ENCODE measurements around the gene GLRX5. TPM values are rescaled to one million over a fixed set of nuclear protein-coding genes. Genes with fewer than 3 reads are reported as not detected.

The GLRX5 gene
- 10 to 100 TPM in 3 of 4 donors, 1 to 10 TPM in 1; 5.9 to 40.3 (median 23.7) TPM for total RNA-seq

GRCh38 chr14:95534299-95535225 is at the start of gene GLRX5:
TSS of gene GLRX5 (plus strand) at chr14:95535050. CDS start at chr14:95535090, 40 bp downstream.
- H3K36me3 ChIP-seq, result no peaks in the 10 kb centered on the region
- DNase-seq, result peak; percentile 98 to 100
- H3K27ac ChIP-seq, result peak within 1 kb of the TSS; percentile 75 to 88
- no peaks in the 10 kb centered on the region for H3K27me3 ChIP-seq
- intact Hi-C loops (cut with DNase I; ENCODE audit: low total_unique reads), result no loop called here
- no peaks in the 10 kb centered on the region for H3K9me3 ChIP-seq
- peaks cover 18 to 26% of the 10 kb centered on the region in 2 donors for H3K4me1 ChIP-seq
- TF ChIP-seq, protein P1, sequence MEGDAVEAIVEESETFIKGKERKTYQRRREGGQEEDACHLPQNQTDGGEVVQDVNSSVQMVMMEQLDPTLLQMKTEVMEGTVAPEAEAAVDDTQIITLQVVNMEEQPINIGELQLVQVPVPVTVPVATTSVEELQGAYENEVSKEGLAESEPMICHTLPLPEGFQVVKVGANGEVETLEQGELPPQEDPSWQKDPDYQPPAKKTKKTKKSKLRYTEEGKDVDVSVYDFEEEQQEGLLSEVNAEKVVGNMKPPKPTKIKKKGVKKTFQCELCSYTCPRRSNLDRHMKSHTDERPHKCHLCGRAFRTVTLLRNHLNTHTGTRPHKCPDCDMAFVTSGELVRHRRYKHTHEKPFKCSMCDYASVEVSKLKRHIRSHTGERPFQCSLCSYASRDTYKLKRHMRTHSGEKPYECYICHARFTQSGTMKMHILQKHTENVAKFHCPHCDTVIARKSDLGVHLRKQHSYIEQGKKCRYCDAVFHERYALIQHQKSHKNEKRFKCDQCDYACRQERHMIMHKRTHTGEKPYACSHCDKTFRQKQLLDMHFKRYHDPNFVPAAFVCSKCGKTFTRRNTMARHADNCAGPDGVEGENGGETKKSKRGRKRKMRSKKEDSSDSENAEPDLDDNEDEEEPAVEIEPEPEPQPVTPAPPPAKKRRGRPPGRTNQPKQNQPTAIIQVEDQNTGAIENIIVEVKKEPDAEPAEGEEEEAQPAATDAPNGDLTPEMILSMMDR (IDR thresholded peaks at IDR 0.05), result peak in 3 of 4 experiments; percentile 3 to 16 (median 11)
- TF ChIP-seq POLR2A (IDR thresholded peaks at IDR 0.05), result peak in 1 of 2 donors; percentile 67
- H3K4me3 ChIP-seq, result peak within 1 kb of the TSS; percentile 94 to 99

- H3K4me1 ChIP-seq, result peaks cover 15% of the 10 kb centered on the region in 2 donors
- intact Hi-C loops (cut with DNase I; ENCODE audit: low total_unique reads), result no loop called here
- no peaks in the 10 kb centered on the region for H3K27me3 ChIP-seq
- TF ChIP-seq, protein P1 (IDR thresholded peaks at IDR 0.05), result no peak
- no peak for DNase-seq
- H3K36me3 ChIP-seq, result no peaks in the 10 kb centered on the region
- no peak overlapping the region for H3K4me3 ChIP-seq
- no peak overlapping the region for H3K27ac ChIP-seq
- H3K9me3 ChIP-seq, result no peaks in the 10 kb centered on the region
These were observed 49.5 kb upstream of the GLRX5 start for GRCh38 chr14:95485222-95485819.

- TF ChIP-seq POLR2A (IDR thresholded peaks at IDR 0.05), result no peak
- TF ChIP-seq, protein P1 (IDR thresholded peaks at IDR 0.05), result no peak
- Histone ChIP-seq H3K27ac (no peak overlapping the region), H3K27me3 (no peaks in the 10 kb centered on the region), H3K4me1 (peaks cover 19% of the 10 kb centered on the region in 2 donors), H3K4me3 (no peak overlapping the region), H3K36me3 (no peaks in the 10 kb centered on the region), H3K9me3 (no peaks in the 10 kb centered on the region)
- no peak for DNase-seq
- intact Hi-C loops (cut with DNase I; ENCODE audit: low total_unique reads), result no loop called here
These were observed 47.8 kb upstream of the GLRX5 start for GRCh38 chr14:95486875-95487668.

DNA sequence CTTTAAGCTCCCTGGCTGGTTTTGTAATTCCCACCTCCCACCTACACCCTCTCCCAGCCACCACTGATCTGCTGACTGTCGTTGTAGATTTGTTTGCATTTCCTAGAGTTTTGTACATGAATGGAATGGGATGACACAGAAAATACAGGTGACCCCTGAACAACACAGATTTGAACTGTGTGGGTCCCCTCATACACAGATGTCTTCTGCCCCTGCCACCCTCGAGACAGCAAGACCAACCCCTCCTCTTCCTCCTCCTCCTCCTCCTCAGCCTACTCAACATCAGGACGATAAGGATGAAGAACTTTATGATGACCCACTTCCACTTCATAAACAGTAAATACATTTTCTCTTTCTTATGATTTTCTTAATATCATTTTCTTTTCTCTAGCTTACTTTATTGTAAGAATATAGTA is 47.2 kb upstream of the GLRX5 start:
- Histone ChIP-seq H3K4me1 (peaks cover 19% of the 10 kb centered on the region in 2 donors), H3K27me3 (no peaks in the 10 kb centered on the region), H3K4me3 (no peak overlapping the region), H3K36me3 (no peaks in the 10 kb centered on the region), H3K9me3 (no peaks in the 10 kb centered on the region), H3K27ac (no peak overlapping the region)
- no peak for DNase-seq
- TF ChIP-seq POLR2A (IDR thresholded peaks at IDR 0.05), result no peak
- TF ChIP-seq, protein P1 (IDR thresholded peaks at IDR 0.05), result no peak
- intact Hi-C loops (cut with DNase I; ENCODE audit: low total_unique reads), result no loop called here

Measured in uterus (tissue), 4 donors.